Progenitor cell of endocrine pancreas (in vitro differentiated cells): ENCODE results near the gene GPRASP3. TPM values are rescaled to one million over a fixed set of nuclear protein-coding genes. Genes with fewer than 3 reads are reported as not detected.

Source experiments
- DNase-seq: peaks from one replicate; pipeline ENCODE4 v3.0.0; 2021; ENCODE audit warnings: low spot score; ENCODE audit not compliant: unreplicated experiment
- H3K27ac Mint-ChIP-seq: 2 replicates; pipeline ENCODE4 v1.8.0; 2021; ENCODE audit warnings: mild to moderate bottlenecking, moderate library complexity, mixed read lengths
- H3K27me3 Mint-ChIP-seq: 2 replicates; pipeline ENCODE4 v1.8.0; 2021; ENCODE audit warnings: mixed read lengths
- H3K36me3 Mint-ChIP-seq: 2 replicates; pipeline ENCODE4 v1.8.0; 2022; ENCODE audit warnings: mixed read lengths; ENCODE audit not compliant: insufficient read depth
- H3K4me1 Mint-ChIP-seq: 2 replicates; pipeline ENCODE4 v1.8.0; 2021; ENCODE audit warnings: low read depth, mixed read lengths
- H3K4me3 Mint-ChIP-seq: 2 replicates; pipeline ENCODE4 v1.8.0; 2021; ENCODE audit warnings: low read depth, mild to moderate bottlenecking, moderate library complexity, mixed read lengths
- H3K9me3 Mint-ChIP-seq: 2 replicates; pipeline ENCODE4 v1.8.0; 2021; ENCODE audit warnings: low read depth, mixed read lengths
- CTCF ChIP-seq: fragments of 200-600 bp; sonication (generic); IDR thresholded peaks from one replicate; pipeline ENCODE4 v1.5.0; 2021; ENCODE audit warnings: antibody characterized with exemption, mild to moderate bottlenecking; ENCODE audit not compliant: unreplicated experiment
- total RNA-seq: library from RNA; stranded (reverse); gene quantifications from 2 replicates; pipeline ENCODE4 v1.2.1, GENCODE V29; 2021

GPRASP3 gene
- total RNA-seq, 1 donor from 2014 or later, result 8.9 TPM

GRCh38 chrX:102765217-102765616 is 44.7 kb downstream of the GPRASP3 start:
- Mint-ChIP-seq H3K4me3 (no peak overlapping the region), H3K9me3 (peaks cover 15% of the 10 kb centered on the region), H3K4me1 (peaks cover 5% of the 10 kb centered on the region), H3K27me3 (no peaks in the 10 kb centered on the region), H3K36me3 (no peaks in the 10 kb centered on the region), H3K27ac (no peak overlapping the region)
- no peak for TF ChIP-seq CTCF
- no peak for DNase-seq

DNA sequence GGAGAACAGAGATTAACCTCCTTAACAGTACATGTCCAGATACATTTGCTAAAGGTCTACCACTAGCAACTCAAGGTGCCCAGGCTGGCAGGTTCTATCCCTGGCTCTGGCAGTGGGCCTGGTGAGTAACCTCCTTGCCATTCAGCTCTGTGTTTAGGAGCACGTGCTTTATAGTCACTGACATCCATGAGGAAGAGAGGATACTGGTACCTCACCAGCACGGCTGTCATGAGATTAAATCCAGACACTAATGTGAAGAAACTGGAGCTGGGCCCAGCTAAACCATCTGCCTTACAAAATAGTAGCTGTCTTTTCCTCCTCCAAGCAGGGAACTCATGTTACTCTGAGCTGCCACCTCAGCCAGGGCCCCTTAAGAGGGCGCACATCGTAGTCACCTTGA is 45.3 kb downstream of the GPRASP3 start:
- no peak for TF ChIP-seq CTCF
- peaks cover 6% of the 10 kb centered on the region for H3K4me1 Mint-ChIP-seq

GRCh38 chrX:102767287-102767686 is 46.7 kb downstream of the GPRASP3 start:
- Mint-ChIP-seq H3K9me3 (peaks cover 16% of the 10 kb centered on the region), H3K27me3 (no peaks in the 10 kb centered on the region), H3K36me3 (no peaks in the 10 kb centered on the region), H3K27ac (no peak overlapping the region), H3K4me3 (peak overlapping the region; percentile 55), H3K4me1 (peaks cover 6% of the 10 kb centered on the region)
- DNase-seq, result no peak
- TF ChIP-seq CTCF, result no peak

More for the DNA sequence above, 45.3 kb downstream of the GPRASP3 start:
- no peak overlapping the region for H3K27ac Mint-ChIP-seq
- H3K27me3 Mint-ChIP-seq, result no peaks in the 10 kb centered on the region
- no peaks in the 10 kb centered on the region for H3K36me3 Mint-ChIP-seq
- no peak overlapping the region for H3K4me3 Mint-ChIP-seq
- no peak for DNase-seq
- H3K9me3 Mint-ChIP-seq, result peaks cover 16% of the 10 kb centered on the region

GRCh38 chrX:102768987-102769761 is 48.6 kb downstream of the GPRASP3 start:
- H3K36me3 Mint-ChIP-seq, result peaks cover 6% of the 10 kb centered on the region
- peak overlapping the region; percentile 97 for H3K4me3 Mint-ChIP-seq
- peaks cover 19% of the 10 kb centered on the region for H3K9me3 Mint-ChIP-seq
- no peaks in the 10 kb centered on the region for H3K27me3 Mint-ChIP-seq
- TF ChIP-seq CTCF, result no peak
- peak overlapping the region; percentile 99 for H3K27ac Mint-ChIP-seq
- peak; percentile 65 for DNase-seq
- H3K4me1 Mint-ChIP-seq, result peaks cover 6% of the 10 kb centered on the region

Other genes starting within 250 kb of the GPRASP3 start
- 4.7 and 5.3 TPM in 2 replicates for gene TCP11X2, start 248.9 kb upstream of the GPRASP3 start, total RNA-seq
- 113 and 124 TPM in 2 replicates for gene TMSB15A, start 204.0 kb upstream of the GPRASP3 start, total RNA-seq
- gene ARMCX5, start 121.2 kb upstream of the GPRASP3 start, total RNA-seq, result 13.2 and 13.3 TPM in 2 replicates
- gene GPRASP1, start 69.3 kb upstream of the GPRASP3 start, total RNA-seq, result 4.1 and 5.7 TPM in 2 replicates
- gene GPRASP2, start 8.3 kb upstream of the GPRASP3 start, total RNA-seq, result 10.0 and 11.4 TPM in 2 replicates
- gene RAB40AL, start 216.5 kb downstream of the GPRASP3 start, total RNA-seq, result 1.1 and 2.2 TPM in 2 replicates